ENCODE measurements around the gene PYGB.

Gene PYGB

DNA sequence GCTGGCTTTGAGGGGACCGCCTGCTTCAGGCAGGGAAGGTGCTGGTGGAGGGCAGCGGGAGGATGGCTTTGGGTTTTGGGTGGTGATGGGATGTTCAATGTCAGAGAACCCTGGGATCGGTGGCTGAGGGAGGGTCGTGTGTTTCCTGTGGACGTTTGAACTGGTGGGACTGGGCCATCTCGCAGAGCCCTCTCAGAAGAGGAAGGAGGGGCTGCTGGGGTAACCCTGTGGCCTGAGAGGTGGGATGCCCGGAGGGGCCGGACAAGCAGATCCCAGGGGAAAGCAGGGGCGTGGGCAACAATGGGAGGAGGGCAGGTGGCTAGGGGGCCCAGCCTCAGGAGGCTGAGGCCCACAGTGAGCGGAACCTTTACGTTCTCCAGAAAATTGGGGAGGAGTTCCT, 34.9 kb downstream of the PYGB start:
- no peak for DNase-seq (ENCODE audit: low spot score)
- TF ChIP-seq, protein P1, sequence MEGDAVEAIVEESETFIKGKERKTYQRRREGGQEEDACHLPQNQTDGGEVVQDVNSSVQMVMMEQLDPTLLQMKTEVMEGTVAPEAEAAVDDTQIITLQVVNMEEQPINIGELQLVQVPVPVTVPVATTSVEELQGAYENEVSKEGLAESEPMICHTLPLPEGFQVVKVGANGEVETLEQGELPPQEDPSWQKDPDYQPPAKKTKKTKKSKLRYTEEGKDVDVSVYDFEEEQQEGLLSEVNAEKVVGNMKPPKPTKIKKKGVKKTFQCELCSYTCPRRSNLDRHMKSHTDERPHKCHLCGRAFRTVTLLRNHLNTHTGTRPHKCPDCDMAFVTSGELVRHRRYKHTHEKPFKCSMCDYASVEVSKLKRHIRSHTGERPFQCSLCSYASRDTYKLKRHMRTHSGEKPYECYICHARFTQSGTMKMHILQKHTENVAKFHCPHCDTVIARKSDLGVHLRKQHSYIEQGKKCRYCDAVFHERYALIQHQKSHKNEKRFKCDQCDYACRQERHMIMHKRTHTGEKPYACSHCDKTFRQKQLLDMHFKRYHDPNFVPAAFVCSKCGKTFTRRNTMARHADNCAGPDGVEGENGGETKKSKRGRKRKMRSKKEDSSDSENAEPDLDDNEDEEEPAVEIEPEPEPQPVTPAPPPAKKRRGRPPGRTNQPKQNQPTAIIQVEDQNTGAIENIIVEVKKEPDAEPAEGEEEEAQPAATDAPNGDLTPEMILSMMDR (IDR thresholded peaks at IDR 0.05; ENCODE audit: extremely low read depth, insufficient read depth, missing control alignments): no peak
- in situ Hi-C loops (cut with MboI; ENCODE audit: low pct_unique_long_range_greater_than_20kb, low sequenced_read_pairs, unreplicated experiment): no loop called here

DNA sequence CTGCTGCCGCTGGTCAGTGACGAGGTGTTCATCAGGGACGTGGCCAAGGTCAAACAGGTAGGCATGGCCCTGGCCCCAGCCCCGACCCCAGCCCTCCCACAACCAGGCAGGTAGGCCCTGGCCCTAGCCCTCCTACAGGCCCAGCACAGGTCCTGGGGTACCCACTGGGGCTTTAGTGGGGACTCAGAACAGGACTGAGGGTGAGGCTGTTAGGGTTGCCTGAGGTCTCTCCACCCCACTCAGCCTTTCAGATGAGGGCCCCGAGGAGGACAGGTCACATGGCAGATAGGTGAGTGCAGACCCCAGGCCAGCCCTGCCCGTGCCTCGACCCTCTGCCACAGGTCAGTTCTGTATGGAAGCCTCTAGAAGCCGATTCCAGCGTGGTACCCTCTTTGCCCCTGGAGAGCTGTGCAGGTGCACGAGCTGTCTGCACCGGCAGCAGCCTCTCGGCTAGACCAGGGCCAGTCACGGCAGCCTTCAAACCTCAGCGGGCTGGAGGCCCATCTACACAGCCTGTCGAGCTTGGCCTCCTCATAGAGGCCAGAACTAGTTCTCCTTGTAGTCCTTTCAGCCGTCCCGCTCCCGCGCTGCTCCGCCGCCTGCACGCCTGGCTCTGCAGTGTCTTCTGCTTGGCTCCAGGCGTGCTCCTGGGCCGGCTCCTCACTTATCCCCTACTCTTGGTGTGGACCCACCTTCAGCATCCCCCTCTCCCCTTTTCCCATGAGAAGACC, 35.5 kb downstream of the PYGB start:
- in situ Hi-C loops (cut with MboI; ENCODE audit: low pct_unique_long_range_greater_than_20kb, low sequenced_read_pairs, unreplicated experiment): no loop called here
- DNase-seq (ENCODE audit: low spot score): no peak
- TF ChIP-seq, protein P1 (IDR thresholded peaks at IDR 0.05; ENCODE audit: extremely low read depth, insufficient read depth, missing control alignments): no peak

DNA sequence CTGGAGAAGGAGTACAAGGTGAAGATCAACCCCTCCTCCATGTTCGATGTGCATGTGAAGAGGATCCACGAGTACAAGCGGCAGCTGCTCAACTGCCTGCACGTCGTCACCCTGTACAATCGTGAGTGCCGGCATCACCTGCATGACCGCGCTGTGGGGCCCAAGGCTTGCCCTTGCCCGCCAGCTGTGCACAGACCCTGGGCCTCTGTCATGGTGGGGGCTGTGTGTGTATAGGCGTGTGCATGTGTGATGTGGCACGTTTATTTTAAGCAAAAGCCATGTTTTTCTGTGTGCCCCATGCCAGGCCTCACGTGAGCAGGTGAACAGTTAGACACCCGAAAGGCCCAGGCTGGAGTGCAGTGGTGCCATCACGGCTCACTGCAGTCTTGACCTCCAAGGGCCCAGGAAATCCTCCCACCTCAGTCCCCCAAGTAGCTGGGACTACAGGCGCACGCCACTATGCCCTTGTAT, 36.3 kb downstream of the PYGB start:
- TF ChIP-seq, protein P1 (IDR thresholded peaks at IDR 0.05; ENCODE audit: extremely low read depth, insufficient read depth, missing control alignments): no peak
- in situ Hi-C loops (cut with MboI; ENCODE audit: low pct_unique_long_range_greater_than_20kb, low sequenced_read_pairs, unreplicated experiment): no loop called here
- no peak for DNase-seq (ENCODE audit: low spot score)

DNA sequence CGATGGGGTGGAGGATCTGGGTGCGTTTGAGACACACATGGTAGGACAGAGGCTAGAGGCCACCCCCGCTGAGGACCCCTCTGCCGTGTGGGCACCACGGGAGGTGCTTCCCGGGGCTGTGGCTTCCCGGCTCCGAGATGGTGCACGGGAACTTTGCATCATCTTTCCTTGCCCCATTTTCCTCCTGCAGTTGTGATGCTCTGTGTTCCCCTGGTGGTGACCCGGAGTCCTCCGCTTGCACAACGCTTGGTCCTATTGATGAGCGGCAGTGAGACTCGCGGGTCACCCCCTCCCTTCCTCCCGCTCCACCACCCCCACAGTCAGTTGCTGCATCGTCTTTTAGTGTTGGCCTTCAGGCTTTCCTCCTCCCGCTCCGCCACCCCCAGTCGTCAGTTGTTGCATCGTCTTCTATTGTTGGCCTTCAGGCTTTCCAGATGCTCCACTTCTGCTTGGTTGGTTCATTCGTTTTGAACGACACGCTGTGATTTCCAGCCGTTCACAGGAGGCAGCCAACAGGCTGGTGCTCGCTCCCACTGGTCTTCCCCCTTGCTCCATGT, 37.3 kb downstream of the PYGB start:
- in situ Hi-C loops (cut with MboI; ENCODE audit: low pct_unique_long_range_greater_than_20kb, low sequenced_read_pairs, unreplicated experiment): no loop called here
- no peak for DNase-seq (ENCODE audit: low spot score)
- TF ChIP-seq, protein P1 (IDR thresholded peaks at IDR 0.05; ENCODE audit: extremely low read depth, insufficient read depth, missing control alignments): no peak

DNA sequence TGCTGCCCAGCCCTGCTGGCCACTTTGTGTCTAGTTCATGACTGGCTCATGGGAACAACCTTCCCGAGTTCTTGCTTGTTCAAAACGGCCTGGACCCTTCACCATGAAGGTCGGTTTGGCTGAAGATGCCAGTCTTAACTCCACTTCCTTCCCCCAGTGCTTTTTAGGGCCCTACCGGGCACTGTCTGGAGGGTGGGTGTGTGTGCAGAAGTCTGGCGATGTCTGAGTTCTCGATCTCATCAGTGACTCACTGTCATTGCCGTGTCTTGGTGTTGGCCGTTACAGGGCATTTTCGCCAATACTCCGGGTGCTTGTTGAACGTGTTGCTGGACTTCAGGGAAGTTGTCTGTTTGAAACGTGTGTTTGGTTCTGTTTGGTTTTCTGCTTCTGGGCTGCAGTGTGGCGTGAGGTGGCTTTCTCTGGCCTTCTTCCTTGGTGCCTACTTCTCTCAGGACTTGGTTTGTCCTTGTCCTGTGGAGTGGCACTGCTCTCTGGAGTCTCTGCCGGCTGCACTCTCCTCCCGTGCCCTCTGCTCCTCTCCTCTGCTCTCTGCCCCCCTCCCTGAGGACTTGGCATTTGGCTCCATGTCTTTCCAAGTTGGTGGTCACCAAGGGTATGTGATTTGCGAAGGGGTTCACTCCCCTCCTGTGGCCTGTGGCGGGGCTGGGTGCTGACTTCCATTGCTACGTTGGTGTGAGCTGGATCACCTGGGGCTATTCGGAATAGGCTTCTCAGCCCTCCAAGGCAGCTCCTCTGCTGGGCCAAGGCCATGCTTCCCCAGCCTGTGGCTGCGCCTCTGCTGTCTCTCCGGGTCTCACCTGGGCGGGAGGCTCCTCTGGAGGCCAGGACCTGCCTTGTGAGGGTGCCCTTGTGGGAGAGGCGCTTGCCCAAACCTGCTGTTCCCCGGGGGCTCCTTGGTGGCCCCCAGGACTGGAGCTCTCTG, 38.2 kb downstream of the PYGB start:
- DNase-seq (ENCODE audit: low spot score): no peak
- TF ChIP-seq, protein P1 (IDR thresholded peaks at IDR 0.05; ENCODE audit: extremely low read depth, insufficient read depth, missing control alignments): no peak
- in situ Hi-C loops (cut with MboI; ENCODE audit: low pct_unique_long_range_greater_than_20kb, low sequenced_read_pairs, unreplicated experiment): no loop called here

DNA sequence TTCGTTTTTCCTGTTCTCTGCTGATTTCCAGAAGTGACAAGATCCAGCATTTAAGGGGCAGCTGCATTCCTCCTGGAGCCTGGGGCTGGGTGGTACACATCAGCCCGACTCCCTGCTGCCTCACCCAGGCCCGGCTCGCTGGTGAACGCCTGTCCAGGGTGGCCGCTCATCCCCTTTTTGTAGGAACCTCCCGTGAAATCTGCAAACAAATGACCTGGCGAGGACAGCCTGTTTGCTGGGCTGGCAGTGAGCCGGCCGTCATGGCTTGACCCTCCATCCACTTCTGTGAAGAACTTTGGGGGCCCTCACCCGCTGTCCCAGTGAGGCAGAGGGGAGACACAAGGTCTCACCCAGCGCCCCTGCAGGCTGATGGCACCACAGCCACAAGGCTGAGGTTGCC, 39.0 kb downstream of the PYGB start:
- in situ Hi-C loops (cut with MboI; ENCODE audit: low pct_unique_long_range_greater_than_20kb, low sequenced_read_pairs, unreplicated experiment): no loop called here
- TF ChIP-seq, protein P1 (IDR thresholded peaks at IDR 0.05; ENCODE audit: extremely low read depth, insufficient read depth, missing control alignments): no peak
- no peak for DNase-seq (ENCODE audit: low spot score)
